GM19467 (cell line): ENCODE measurements around the gene KLF13.

ENCODE experiments used
- ATAC-seq: cut with Tn5 transposase; IDR thresholded peaks from one replicate; pipeline ENCODE4 v1.9.1; 2021; ENCODE audit warnings: mild to moderate bottlenecking, moderate library complexity; ENCODE audit not compliant: unreplicated experiment

The KLF13 gene

DNA sequence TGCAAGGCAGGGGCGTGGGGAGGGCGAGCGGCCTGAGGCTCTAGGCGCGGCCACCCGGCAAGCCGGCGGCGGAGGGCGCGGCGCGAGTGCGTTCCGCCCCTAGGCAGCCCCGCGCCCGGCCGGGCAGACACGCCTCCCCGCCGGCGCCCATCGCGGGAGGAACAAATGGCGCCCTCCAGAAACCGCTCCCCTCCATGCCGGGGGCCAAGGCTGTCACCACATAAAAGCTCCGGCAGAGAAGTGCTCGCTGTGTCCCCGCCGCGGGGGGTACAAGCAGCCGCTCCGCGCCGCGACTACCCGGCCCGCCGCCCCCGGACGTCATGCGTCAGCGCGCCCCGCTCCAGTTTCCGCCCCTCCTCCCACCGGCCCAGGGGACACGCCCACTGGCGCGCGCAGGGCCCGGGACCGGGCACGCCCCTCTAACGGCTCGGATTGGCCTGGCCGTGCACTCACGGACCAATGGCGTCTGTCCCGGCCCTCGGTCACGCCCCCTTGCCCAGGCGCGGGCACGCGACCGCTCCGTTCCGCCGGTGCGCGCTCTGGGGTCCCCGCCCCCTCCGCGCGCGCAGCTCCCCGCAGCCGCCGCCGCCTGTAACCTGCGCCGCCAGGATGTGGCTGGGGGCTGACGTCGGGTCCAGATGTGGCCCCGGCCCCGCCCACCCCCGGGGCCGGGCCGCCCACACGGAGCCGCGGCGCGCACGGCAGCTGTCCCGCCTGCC is at the start of gene KLF13:
Gene KLF13 (plus strand): TSS at position 680 of the 719 bp plus-strand sequence. CDS start 378 bp downstream, outside the sequence.
- ATAC-seq = peak; percentile 60

DNA sequence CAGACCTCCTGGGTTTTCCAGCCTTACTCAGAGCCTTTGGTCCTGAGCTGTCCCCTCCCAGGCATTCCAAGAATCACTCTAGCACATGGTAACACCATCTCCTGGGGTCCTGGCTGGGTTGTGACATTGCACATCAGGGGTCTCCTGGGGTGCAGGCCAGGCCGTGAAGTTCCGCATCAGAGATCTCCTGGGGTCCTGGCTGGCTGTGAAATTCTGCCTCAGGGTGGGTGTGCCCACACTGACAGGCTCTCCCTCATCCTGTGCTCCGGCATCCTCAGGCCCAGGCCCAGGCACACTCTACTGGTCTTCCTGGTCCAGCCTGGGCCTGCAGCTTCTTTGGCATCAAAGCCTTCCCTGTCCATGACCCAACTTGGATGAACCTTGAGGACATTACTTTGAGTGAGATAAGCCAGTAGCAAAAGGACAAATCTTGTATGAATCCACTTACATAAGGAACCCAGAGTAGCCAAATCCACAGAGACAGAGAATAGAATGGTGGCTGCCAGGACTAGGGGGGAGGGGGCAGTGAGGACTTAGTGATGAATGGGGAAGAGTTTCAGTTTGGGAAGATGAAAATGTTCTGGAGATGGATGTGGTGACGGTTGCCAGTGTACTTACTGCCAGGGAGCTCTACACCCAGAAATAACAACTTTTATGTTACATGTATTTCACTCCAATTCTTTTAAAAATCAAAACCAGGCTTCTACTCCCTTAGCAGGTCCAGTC is 49.1 kb upstream of the KLF13 start:
- ATAC-seq = no peak

DNA sequence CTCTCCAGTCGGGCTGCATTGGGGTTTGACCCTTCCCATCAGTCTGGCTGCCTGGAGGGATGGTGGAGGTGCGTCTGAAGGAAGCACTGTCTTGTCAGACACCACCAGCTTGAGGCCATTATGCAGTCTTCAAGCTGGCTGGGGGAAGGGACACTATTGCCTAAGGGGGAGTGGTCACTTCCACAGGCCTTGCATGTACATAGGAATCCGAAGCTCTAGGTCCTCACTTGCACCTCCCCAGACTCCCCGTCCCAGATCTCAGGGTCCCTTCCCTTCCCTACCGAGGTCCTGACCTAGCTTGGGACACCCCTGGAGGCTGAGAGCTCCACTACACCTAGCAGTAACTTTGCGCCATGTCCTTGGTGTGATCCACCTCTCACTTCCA is 48.6 kb upstream of the KLF13 start:
- no peak for ATAC-seq

DNA sequence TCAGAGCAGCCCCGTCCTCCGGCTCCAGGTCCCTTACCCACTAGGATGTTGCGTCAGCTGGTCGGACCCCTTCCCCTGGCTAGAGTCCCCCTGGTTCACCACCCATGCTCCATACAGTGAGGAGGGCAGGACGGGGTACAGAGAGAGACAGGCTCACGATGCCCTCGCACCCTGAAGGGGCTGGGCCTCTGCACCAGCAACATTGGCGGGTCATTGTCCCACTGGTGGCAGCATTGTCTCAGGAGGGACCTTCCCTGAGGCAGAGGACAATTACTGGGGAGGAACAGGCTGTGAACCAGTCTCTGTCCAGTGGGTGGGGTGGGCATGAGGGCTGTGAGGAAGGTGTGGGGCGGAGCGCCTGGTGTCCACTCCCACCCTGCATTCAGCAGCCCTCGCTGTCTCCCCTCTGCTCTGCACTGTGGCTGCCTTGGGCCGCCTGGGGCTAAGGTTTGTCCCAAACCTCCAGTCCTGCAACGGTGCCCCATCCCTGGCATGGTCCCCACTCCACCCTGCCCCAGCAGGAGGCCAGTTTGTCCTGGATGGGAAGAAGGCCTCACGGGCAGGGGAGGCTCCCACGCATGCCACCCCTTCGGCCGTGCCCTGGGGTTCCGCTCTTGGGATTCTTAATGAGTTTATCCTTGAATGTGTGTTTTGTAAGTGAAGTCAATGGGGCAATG is 48.0 kb upstream of the KLF13 start:
- ATAC-seq = no peak

DNA sequence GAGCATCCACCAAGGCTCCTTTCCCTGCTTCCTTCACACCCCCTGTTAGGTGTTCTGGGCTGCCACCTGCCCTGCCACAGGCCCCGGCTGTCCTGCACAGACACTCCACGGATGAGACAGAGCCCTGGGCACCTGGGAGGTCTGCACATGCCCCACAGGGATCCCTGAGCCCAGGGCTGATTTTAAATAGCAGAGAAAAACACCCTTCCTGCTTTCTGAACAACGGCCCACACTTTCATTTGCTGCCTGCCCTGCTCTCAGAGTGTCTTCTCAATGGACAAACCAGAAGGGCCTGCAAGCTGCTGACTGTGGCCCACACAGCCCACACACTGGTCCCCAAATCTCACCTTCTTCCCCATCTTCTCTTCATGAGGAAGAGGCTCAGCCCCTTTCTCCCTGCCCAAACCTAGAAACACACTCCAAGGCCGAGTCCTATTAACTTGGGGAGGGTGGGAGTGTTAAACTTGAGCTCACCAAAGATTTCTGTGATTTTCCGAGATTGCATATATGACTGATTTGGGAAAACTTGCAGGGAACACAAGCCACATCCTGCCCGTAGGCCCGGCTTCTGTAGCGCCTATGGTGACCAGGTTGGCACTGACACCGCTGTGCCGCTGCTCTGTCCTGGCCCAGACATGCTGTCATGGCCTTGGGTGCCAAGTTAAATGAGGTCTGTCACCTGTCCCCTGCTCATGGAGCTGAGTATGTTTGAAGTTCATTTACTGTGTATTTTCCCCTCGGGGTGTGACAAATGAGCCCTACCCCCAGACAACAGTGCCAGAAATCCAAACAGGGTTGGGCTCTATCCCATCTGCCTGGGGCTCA is 47.2 kb upstream of the KLF13 start:
- no peak for ATAC-seq

DNA sequence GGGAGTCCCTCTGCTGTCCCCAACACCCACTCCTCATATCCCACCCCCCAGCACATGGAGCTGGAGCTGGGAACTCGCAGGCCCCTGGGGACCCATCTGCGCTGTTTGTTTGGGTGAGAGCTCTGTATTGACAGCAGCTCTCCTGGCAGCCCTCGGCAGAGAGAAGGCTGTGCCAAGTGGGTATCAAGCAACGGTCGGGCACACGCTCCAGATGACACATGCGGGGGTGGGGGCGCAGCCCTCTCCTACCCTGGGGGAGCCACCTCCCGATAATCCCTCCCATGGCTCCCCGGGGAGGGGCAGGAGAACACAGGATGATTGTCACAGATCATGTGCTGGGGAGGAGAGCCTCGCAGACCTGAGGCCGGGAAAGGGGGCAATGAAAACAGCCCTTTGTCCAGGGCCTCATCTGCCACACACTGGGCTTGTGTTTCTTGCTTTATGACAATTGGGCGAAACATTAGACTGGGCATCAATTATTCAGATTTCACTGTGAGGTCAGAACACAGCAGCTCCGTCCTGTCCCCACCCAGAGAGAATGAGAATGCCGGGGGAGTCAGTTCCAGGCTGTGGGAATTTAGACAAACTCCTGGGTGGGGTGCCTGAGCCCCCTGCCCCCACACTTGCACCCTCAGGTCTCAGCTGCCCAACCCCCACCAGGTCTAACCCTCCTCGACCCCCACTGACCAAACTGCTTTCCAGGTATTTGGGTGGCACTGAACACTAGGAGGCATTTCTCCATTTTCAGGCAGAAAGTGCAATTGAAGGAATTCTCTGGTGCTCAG is 46.4 kb upstream of the KLF13 start:
- ATAC-seq = no peak

DNA sequence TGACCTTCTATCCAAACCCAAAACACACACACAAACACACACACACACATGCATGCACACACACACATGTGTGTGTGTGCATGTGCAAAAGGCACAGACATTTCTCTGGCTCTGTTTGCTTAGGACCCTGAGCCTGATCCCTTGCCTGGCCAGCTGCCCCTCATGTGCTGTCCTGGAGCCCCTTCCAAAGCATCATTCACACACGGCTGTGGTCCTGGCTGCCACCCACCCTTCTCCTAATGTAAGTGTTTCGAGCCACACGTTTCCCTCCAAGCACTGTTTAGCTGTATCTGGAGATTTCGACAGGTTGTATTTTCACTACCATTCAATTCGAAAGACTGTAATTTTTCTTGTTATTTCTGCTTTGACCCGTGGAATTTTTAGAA is 45.8 kb upstream of the KLF13 start:
- ATAC-seq = no peak

DNA sequence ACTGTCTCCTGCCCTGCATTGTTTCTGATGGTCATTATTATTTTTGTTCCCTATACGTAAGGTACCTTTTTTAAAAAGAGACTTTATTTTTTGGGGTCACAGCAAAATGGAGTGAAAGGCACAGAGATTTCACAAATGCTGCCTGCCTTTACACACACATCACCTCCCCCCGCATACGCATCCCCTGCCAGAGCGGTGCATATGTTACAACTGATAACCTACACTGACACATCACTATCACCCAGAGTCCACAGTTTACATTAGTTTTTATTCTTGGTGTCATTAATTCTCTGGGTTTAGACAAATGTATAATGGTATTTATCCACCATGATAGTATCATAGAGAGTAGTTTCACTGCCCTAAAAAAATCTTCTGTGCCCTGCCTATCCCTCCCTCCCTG is 43.6 kb upstream of the KLF13 start:
- no peak for ATAC-seq

DNA sequence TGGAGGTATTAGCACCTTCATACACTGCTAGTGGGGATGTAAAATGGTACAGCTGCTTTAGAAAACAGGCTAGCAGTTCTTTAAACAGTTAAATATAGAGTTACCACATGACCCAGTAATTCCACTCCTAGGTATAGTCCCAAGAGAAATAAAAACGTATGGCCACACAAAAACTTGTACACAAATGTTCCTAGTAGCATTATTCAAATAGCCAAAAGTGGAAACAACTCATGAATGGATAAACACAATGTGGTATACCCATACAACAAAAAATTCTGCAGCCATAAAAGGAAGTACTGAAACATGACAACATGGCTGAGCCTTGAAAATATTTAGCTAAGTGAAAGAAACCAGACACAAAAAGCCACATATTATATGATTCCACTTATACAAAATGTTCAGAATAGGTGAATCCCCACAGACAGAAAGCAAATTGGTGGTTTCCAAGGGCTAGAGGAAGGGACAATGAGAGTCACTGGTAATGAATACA is 40.8 kb upstream of the KLF13 start:
- ATAC-seq = no peak

DNA sequence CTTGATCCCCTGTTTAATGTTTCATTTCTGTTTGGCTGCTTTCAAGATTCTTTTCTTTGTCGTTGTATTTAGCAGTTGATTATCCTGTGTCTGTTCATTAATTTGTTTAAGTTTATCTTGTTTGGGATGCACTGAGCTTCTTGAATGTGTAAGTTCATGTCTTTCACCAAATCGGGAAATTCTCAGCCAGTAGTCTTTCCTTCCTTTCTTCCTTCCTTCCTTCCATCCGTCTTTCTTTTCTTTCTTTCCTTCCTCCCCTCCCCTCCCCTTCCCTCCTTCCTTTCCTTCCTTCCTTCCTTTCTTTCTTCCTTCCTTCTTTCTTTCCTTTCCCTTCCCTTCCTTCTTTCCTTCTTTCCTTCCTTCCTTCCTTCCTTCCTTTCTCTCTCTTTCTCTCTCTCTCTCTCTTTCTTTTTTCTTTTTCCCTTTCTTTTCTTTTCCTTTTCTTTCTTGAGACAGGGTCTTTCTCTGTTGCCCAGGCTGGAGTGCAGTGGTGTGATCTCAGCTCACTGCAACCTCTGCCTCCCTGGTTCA is 35.5 kb upstream of the KLF13 start:
- no peak for ATAC-seq

DNA sequence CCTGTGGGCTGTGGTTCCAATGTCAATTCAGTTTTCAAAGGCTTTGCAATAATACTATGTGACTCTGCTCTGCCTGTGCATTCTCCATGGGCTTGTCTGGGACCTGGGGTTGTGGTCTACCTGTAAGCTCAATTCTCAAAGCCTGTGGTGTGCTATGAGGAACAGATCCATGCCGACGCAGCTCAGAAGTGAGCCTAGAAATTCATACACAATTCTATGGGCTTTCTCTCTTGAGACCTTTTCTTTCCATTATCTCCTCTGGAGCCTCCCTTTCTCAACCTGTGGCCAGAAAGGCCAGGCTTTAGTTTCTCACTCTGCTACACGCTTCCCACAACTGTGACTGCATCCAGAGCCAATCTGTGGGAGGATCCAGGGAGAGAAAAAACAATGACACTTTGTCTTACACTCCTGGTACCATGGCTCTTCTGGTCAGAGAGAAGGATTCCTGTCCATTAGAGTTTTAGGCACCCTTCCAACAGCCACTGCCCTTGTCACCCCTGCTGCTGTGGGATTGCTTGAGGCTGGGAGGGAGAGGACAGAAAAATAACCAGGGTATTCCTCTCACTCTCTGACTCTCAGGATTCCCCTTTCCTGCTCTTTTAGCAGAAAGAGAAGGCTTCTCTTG is 34.1 kb upstream of the KLF13 start:
- ATAC-seq = no peak

DNA sequence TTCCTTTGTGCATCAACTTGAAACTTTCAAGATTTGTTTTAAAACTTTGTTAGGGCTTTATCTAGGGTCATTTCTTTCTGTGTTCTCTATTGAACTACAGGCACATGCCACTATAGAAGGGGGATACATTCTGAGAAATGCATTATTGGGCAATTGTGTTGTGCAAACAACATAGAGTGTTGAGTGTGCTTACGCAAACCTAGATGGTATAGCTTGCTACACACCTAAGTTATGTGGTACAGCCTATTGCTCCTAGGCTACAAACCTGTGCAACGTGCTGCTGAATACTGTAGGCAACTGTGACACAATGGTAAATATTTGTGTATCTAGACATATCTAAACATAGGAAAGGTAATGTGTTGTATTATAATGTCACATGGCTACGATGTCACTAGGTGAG is 33.0 kb upstream of the KLF13 start:
- no peak for ATAC-seq

DNA sequence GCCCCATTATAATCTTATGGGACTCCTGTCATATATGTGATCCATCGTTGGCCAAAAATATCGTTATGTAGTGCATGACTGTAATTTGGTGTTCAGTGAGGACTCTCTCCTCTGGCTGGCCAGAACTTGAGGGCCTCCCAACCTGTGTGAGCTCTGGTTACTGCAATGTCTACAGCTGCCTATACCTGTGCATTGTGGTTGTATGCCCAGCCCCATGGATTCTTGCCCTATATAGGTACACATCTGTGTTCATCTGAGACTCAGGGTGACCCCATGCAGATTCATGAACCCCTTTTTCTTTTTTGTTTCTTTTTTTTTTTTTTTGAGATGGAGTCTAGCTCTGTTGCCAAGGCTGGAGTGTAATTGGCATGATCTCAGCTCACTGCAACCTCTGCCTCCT is 32.6 kb upstream of the KLF13 start:
- ATAC-seq = no peak

DNA sequence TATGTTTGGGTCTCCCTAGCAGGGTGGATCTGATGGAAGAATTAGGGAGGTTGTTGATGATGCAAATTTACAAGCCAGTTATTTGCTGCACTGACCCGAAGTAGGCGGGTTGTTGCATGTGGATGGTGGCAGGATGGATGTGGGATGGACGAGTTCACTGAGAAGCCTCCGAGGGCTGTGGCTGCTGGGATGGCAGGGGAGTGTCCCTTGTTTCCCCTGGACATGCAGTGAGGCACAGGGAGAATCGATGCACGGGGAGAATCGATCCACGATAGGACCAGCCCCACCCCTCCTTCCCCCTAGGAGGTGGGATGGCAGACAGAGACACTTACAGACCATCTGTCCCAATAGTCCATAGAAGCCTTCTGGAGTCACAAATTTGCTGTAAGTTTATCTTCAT is 31.0 kb upstream of the KLF13 start:
- ATAC-seq = no peak

DNA sequence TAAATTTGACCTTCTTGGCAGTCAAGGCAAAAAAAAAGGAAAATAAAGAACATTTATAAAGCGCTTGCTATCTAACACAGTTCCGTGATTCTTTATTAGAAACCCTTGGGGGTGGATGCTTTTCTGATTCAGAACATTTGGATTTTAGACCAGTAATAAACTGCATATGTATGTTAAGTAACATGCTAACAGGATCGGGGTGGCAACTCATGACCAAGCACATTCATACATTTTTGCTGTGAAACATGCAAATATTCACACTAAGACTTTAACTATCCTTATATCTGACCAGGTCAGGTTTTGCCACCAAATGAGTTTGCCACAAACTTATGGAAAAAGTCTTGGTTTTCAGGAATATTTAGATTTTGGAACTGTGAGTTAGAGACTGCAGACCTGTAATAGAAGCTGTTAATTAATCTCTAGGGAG is 30.4 kb upstream of the KLF13 start:
- no peak for ATAC-seq

DNA sequence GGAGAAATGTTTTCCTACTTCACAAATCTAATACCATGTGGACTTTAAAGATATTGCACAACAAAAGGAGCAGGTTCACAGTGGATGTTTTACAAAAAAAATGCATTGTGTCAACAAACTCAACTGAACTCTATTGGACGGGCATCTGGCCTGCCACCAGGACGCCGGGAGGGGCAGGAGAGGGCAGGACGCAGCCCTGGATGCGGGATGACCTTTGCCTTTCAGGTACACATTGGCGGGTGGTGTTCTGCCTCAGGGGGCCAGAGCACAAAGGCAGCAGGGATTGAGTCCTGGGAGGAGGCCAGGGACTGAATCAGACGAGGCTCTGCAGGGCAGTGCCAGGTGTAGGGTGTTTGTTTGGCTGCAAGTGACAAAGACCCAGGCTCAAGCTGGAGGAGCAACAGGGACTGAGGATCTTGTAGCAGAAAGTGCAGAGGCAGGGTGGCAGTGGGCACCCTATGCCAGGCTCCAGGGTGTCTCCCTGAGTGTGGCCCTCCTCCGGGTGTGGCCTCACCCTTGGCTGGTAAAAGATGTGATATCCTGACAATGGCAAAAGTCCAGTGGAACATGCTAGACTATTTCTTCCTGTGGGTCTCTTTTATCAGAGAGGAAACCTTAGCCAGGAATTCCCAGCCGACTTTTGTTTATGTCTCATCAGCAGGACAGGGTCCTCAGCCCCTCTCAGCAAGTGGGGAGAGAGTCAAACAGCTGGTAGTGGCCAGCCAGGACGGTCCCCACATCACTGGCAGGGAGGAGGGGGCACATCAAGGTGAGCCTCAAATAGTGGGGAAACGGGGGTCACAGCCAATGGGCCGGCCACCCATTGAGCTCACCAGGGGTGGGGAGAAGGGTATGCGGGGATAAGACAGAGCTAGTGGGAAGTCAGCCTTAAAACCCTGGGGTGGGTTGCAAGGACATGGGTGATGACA is 29.7 kb upstream of the KLF13 start:
- no peak for ATAC-seq

DNA sequence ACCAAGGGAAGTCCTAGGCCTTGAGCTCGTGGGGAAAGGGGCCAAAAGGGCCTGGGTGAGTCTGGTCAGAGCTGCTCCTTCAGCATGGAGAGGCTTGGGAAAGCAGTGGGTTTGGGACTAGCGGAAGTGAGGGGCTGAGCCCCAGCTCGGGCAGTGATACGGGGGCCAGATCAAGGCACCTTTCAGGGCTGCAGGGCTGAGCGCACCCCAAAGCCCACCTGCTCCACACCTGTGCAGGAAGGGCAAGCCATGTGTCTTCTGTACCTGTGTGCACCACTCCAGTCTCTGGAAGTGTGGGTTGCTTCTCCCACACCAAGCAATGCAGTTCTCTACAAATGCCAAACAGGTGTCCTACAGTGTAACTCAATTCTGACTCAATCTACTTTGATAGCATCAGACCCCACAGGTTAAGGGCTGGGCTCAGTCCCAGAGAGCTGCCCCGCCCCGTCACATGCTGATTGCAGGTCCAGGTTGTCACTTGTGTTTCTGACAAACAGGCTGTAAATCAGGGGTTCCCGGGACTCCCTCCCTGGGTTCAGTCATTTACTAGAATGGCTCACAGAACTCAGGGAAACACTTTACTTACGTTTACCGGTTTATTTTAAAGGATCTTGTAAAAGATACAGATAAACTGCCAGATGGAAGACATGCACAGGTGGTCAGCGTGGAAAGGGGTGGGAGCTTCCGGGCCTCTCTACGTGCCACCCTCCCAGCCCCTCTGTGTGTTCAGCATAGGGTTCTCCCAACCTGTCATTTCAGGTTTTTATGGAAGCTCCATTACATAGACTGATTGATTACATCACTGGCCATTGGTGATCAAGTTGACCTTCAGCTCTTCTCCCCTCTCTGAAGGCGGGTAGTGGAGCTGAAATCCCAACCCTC is 28.8 kb upstream of the KLF13 start:
- ATAC-seq = no peak
